ENCODE results near the gene LIMS1. TPM values are rescaled to one million over a fixed set of nuclear protein-coding genes. Genes with fewer than 3 reads are reported as not detected.
A peak's percentile ranks its signal among the peaks of the same experiment; 100 is the strongest.

The LIMS1 gene
- total and polyA plus RNA-seq, 2 donors (not counting 3 experiments of a cell fraction or from before 2014, with no cell fraction given) = 153 to 229 TPM

- Histone ChIP-seq H3K9me3 (replicated peaks; ENCODE audit: control insufficient read depth, insufficient read depth, low read length) (no peaks in the 10 kb centered on the region), H3K79me2 (ENCODE audit: control insufficient read depth, insufficient read depth, low read length) (peaks cover 48% of the 10 kb centered on the region), H3K4me1 (ENCODE audit: control insufficient read depth, extremely low read depth, insufficient read depth, low read length) (peaks cover 15% of the 10 kb centered on the region), H3K9ac (replicated peaks; ENCODE audit: extremely low read depth, insufficient read depth, low read length) (peak overlapping the region; percentile 79), H3K27me3 (ENCODE audit: control insufficient read depth in 2 of 2, insufficient read depth in 2 of 2, low read length in 2 of 2) (no peaks in the 10 kb centered on the region), H3K4me2 (ENCODE audit: insufficient read depth, low read length) (peak overlapping the region; percentile 73), H3K9me1 (replicated peaks; ENCODE audit: control insufficient read depth, extremely low read depth, insufficient read depth, low read length) (no peaks in the 10 kb centered on the region), H3K27ac (ENCODE audit: insufficient read depth, low read depth, low read length) (peak overlapping the region; percentile 66), H2AFZ (ENCODE audit: low read depth, low read length) (peak overlapping the region; percentile 47), H3K4me3 (replicated peaks in 1 of 3; ENCODE audit: insufficient read depth in 1 of 3, low read depth in 1 of 3, low read length in 3 of 3) (peak overlapping the region; percentile 49 to 84 (median 74)), H4K20me1 (replicated peaks; ENCODE audit: control insufficient read depth, extremely low read depth, insufficient read depth, low read length) (no peaks in the 10 kb centered on the region), H3K36me3 (ENCODE audit: control insufficient read depth in 2 of 2, extremely low read depth in 1 of 2, insufficient read depth in 2 of 2, low read length in 2 of 2) (no peaks in the 10 kb centered on the region)
- FAIRE-seq = no peak
- ChIA-PET CTCF (interaction anchor here (0.9 to 3.4 kb wide), 13 partner anchors 10 to 103 kb away, joined by 3 to 37 read pairs (median 4); no protein-coding TSS in a partner anchor), POLR2A (interaction anchor here (0.6 to 2.4 kb wide), 5 partner anchors 40 to 83 kb away, joined by 3 to 9 read pairs (median 5); no protein-coding TSS in a partner anchor)
- TF ChIP-seq EZH2 (IDR thresholded peaks at IDR 0.05; ENCODE audit: borderline replicate concordance, low read depth, low read length, severe bottlenecking) (no peak), GATA2 (IDR thresholded peaks at IDR 0.05; ENCODE audit: insufficient read depth, insufficient read length, low read depth, low read length) (no peak), POLR2A (IDR thresholded peaks at IDR 0.05; ENCODE audit: low read depth, low read length) (no peak), CTCF (IDR thresholded peaks at IDR 0.05; ENCODE audit: extremely low read depth in 1 of 2, insufficient read depth in 1 of 2, low read depth in 1 of 2, low read length in 2 of 2) (no peak), MAX (IDR thresholded peaks at IDR 0.05; ENCODE audit: insufficient read depth, insufficient read length) (no peak), FOS (IDR thresholded peaks at IDR 0.05; ENCODE audit: borderline replicate concordance, insufficient read depth, low read length) (no peak), MYC (IDR thresholded peaks at IDR 0.05; ENCODE audit: low read depth, low read length) (no peak)
- intact Hi-C loops (cut with micrococcal nuclease) = loop anchor here (2.0 to 5.0 kb wide), 5 partner anchors 44 to 167 kb away; no protein-coding TSS in a partner anchor
- dilution Hi-C loops (cut with MboI; ENCODE audit: extremely low pct_ligation_motif_present, low sequenced_read_pairs) = no loop called here
- no TSS peak for BruUV-seq (replicated peaks)
- DNase-seq (ENCODE audit: low read depth, low spot score) = peak; percentile 75
Measured at GRCh38 chr2:108534584-108535356, 500 bp downstream of the LIMS1 start.

All from endothelial cell of umbilical vein (primary cell).